HG03103 (cell line): ENCODE data around the gene CEP20.
"Not testable (repeated sequence)": the region's sequence is repeated elsewhere in the genome, so short reads cannot be mapped to it uniquely, and the experiment has no call there.

Experiments used
- ATAC-seq: cut with Tn5 transposase; IDR thresholded peaks from one replicate; pipeline ENCODE4 v1.9.1; 2021; ENCODE audit warnings: low read depth; ENCODE audit not compliant: unreplicated experiment

Gene CEP20

GRCh38 chr16:15864939-15865338, 23.5 kb downstream of the CEP20 start:
- ATAC-seq = no peak

GRCh38 chr16:15861996-15862395, 26.4 kb downstream of the CEP20 start:
- ATAC-seq = no peak

GRCh38 chr16:15858921-15859668, 29.3 kb downstream of the CEP20 start:
- no peak for ATAC-seq

- no peak for ATAC-seq
Observed at GRCh38 chr16:15857724-15858560, 30.5 kb downstream of the CEP20 start.

GRCh38 chr16:15856901-15857698, 31.3 kb downstream of the CEP20 start, which contains the start of gene MYH11:
Gene MYH11 (minus strand): TSS chr16:15857028. CDS start chr16:15838252, 18,776 bp downstream.
- ATAC-seq = no peak

- ATAC-seq = no peak
Observed at GRCh38 chr16:15856182-15856581, 32.2 kb downstream of the CEP20 start.

GRCh38 chr16:15855704-15856003, 32.7 kb downstream of the CEP20 start:
- no peak for ATAC-seq

- no peak for ATAC-seq
Observed at GRCh38 chr16:15854906-15855703, 33.3 kb downstream of the CEP20 start.

- no peak for ATAC-seq
Observed at GRCh38 chr16:15854061-15854460, 34.3 kb downstream of the CEP20 start.

- ATAC-seq = no peak
Observed at GRCh38 chr16:15853021-15853420, 35.4 kb downstream of the CEP20 start.

GRCh38 chr16:15850555-15850954, 37.8 kb downstream of the CEP20 start:
- not testable (repeated sequence) for ATAC-seq

GRCh38 chr16:15849209-15849981, 39.0 kb downstream of the CEP20 start:
- ATAC-seq = no peak

GRCh38 chr16:15847611-15848175, 40.7 kb downstream of the CEP20 start:
- ATAC-seq = no peak

- no peak for ATAC-seq
Observed at GRCh38 chr16:15846510-15846909, 41.9 kb downstream of the CEP20 start.

GRCh38 chr16:15843635-15844279, 44.6 kb downstream of the CEP20 start:
- no peak for ATAC-seq

- ATAC-seq = not testable (repeated sequence)
Observed at GRCh38 chr16:15839204-15839603, 49.2 kb downstream of the CEP20 start.

GRCh38 chr16:15837761-15838160, 50.6 kb downstream of the CEP20 start:
- ATAC-seq = no peak

- no peak for ATAC-seq
Observed at GRCh38 chr16:15836965-15837611, 51.3 kb downstream of the CEP20 start.
